ENCODE measurements around the gene TTC39B.

Gene TTC39B

DNA sequence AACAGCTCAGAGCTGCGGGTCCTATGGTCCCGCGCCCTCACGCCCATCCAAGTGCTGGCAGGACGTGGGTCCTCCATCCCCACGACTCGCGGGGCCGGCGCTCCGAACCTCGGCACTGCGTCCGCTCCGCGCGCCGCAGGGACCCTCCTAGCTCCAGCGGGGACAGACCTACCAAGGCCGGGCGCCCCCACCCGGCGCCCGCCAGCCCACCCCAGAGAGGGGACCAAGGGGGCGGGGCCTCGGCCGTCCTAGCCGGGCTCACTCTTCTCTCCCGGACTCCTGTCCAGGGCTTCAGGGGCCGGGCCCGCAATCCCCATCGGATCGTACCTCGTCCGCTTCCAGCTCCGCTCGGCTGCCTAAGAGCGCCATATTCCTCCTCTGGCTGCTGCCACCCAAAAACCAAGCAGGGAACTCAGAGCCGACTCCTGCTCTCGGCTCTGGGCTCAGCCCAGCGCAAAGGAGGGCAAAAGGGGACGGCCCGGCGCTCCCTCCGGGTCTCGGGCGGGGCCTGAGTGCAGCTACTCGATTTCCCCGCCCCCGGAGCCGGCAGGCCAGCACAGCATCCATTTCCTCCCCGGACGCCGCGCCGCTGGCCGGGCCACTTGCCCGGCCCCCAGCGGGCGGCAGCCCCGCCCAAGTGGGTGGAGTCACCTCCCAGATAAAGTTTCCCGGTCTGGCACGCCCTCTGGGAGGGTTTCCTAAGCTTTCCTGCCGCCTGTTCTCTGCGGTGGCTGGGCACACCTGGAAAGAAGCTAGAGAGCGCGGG lies at the start of gene TTC39B:
TSS of gene TTC39B (minus strand) at position 460 of the 766 bp plus-strand sequence. CDS start at position 369, 91 bp downstream.
- peak; percentile 85 for DNase-seq (ENCODE audit: low read depth)
- peak within 1 kb of the TSS; percentile 88 for H3K4me3 ChIP-seq (ENCODE audit: low read depth, low read length)
- TF ChIP-seq, protein P1, sequence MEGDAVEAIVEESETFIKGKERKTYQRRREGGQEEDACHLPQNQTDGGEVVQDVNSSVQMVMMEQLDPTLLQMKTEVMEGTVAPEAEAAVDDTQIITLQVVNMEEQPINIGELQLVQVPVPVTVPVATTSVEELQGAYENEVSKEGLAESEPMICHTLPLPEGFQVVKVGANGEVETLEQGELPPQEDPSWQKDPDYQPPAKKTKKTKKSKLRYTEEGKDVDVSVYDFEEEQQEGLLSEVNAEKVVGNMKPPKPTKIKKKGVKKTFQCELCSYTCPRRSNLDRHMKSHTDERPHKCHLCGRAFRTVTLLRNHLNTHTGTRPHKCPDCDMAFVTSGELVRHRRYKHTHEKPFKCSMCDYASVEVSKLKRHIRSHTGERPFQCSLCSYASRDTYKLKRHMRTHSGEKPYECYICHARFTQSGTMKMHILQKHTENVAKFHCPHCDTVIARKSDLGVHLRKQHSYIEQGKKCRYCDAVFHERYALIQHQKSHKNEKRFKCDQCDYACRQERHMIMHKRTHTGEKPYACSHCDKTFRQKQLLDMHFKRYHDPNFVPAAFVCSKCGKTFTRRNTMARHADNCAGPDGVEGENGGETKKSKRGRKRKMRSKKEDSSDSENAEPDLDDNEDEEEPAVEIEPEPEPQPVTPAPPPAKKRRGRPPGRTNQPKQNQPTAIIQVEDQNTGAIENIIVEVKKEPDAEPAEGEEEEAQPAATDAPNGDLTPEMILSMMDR (IDR thresholded peaks at IDR 0.05; ENCODE audit: insufficient read depth, low read depth, low read length, missing control alignments) = no peak

DNA sequence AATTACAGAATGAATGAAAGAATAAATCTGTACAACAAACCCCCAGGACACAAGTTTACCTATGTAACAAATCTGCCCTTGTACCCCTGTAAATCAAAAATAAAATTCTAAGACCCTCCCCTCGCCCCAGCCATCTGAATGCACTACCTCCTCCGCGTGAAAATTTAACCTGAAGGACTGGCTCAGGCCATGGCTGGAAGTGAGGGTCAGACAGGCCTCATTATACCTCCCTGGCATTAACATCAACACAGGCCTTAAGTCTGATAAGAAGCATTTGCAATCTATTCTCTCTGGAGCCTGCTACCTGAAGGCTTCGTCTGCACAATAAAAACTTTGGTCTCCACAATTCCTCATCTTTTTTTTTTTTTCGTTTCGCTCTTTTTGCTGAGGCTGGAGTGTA lies 48.7 kb upstream of the TTC39B start:
- TF ChIP-seq, protein P1 (IDR thresholded peaks at IDR 0.05; ENCODE audit: insufficient read depth, low read depth, low read length, missing control alignments) = no peak
- H3K4me3 ChIP-seq (ENCODE audit: low read depth, low read length) = no peak overlapping the region
- no peak for DNase-seq (ENCODE audit: low read depth)

DNA sequence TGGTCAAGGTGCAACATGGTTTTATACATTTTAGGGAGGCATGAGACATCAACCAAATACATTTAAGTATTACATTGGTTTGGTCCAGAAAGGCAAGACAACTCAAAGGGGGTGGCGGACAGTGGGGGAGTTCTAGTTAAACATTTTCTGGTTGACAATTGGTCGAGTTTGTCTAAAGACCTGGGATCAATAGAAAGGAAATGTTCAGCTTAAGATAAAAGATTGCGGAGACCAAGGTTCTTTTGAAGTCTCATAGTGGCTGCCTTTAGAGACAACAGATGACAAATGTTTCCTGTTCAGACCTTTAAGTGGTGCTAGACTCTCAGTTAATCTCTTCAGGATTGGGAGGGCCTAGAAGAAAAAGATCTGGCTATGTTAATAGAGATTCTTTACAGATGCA lies 47.7 kb upstream of the TTC39B start:
- DNase-seq (ENCODE audit: low read depth) = no peak
- H3K4me3 ChIP-seq (ENCODE audit: low read depth, low read length) = no peak overlapping the region

DNA sequence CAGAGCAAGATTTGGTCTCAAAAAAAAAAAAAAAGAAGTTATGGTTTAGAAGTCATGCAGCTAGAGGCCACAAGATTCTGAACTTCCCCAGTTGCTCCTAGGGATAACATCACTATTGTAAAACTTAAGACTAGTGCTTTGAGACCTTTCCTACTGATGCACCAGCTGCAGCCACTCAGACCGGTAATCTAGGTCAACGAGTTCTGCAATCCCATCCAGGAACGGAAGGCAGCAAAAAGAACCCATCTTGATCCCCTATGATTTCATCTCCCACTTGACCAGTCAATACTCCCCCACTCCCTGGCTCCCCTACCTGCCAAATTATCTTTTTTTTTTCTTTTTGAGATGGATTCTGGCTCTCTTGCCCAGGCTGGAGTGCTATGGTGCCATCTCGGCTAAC lies 46.9 kb upstream of the TTC39B start:
- DNase-seq (ENCODE audit: low read depth) = no peak
- TF ChIP-seq, protein P1 (IDR thresholded peaks at IDR 0.05; ENCODE audit: insufficient read depth, low read depth, low read length, missing control alignments) = no peak
- no peak overlapping the region for H3K4me3 ChIP-seq (ENCODE audit: low read depth, low read length)

More for the DNA sequence above, 47.7 kb upstream of the TTC39B start:
- TF ChIP-seq, protein P1 (IDR thresholded peaks at IDR 0.05; ENCODE audit: insufficient read depth, low read depth, low read length, missing control alignments) = no peak

DNA sequence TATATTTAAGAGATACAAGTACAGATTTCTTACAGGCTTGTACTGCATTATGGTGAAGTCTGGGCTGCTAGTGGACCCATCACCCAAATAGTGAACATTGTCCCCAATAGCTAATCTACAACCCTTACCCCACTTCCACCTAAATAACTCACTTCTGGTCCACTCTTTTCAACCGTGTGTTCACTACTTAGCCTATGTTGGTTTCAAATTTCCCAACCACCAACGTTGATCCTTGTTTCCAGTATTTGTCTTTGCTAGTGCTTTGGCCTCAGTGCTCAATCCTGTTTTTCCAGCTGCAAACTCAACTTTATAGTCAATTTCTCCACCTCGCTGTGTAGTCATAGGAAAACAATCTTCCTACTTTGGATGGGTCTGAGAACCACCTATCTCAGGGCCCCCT lies 45.3 kb upstream of the TTC39B start:
- DNase-seq (ENCODE audit: low read depth) = no peak
- TF ChIP-seq, protein P1 (IDR thresholded peaks at IDR 0.05; ENCODE audit: insufficient read depth, low read depth, low read length, missing control alignments) = no peak
- no peak overlapping the region for H3K4me3 ChIP-seq (ENCODE audit: low read depth, low read length)

DNA sequence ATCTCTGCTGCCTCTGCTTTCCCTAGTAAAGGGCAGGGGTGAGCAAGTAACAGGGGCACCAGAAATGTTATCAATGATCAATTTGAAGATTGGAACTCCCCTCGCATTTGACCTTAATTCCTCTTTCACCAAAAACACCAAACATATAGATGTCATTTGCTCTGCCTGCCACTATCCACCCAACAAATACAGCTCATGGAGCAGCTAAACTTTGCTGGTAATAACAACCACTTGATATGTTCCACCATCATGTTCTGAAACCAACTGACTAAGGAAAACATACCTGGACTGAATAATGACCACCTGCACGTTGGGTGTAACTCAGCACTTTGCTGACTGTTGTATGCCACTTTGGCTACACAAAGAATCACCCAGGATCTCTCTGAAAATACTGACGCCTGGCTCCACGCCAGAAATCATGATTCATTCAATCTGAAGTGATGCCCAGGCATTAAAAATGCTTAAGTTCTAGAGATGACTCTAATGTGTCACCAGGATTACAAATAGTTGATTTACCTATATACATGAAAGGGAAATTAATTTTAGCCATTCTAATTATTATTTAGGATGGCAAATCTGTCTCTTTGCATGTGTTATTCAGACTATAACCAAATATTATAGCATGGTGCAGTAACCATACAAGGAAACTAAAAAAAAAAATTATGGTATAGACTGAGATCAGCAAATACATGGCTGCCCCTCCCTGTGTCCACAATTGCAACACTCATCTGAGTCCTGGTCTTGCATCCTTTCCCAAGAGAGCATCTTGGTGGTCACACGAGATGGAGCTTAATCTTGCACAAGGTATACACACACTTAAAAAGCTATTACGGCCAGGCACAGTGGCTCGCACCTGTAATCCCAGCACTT lies 43.1 kb upstream of the TTC39B start:
- DNase-seq (ENCODE audit: low read depth) = no peak
- TF ChIP-seq, protein P1 (IDR thresholded peaks at IDR 0.05; ENCODE audit: insufficient read depth, low read depth, low read length, missing control alignments) = no peak
- H3K4me3 ChIP-seq (ENCODE audit: low read depth, low read length) = no peak overlapping the region
